AG10803 (cell line): ENCODE data around the gene FRAT2.
A peak's percentile ranks its signal among the peaks of the same experiment; 100 is the strongest.

Source experiments
- DNase-seq: peaks from one replicate; pipeline ENCODE4 v3.0.0; 2010; ENCODE audit warnings: low read depth
- H3K4me3 ChIP-seq: 2 replicates; pipeline ENCODE4 v1.5.1; 2011; ENCODE audit warnings: mild to moderate bottlenecking, low read length, control low read depth
- TF ChIP-seq, protein P1 (sequence below): conservative IDR thresholded peaks from 2 replicates; pipeline ENCODE4 v1.5.1; 2011; ENCODE audit warnings: mild to moderate bottlenecking, low read length, control low read depth, inconsistent platforms

The FRAT2 gene

DNA sequence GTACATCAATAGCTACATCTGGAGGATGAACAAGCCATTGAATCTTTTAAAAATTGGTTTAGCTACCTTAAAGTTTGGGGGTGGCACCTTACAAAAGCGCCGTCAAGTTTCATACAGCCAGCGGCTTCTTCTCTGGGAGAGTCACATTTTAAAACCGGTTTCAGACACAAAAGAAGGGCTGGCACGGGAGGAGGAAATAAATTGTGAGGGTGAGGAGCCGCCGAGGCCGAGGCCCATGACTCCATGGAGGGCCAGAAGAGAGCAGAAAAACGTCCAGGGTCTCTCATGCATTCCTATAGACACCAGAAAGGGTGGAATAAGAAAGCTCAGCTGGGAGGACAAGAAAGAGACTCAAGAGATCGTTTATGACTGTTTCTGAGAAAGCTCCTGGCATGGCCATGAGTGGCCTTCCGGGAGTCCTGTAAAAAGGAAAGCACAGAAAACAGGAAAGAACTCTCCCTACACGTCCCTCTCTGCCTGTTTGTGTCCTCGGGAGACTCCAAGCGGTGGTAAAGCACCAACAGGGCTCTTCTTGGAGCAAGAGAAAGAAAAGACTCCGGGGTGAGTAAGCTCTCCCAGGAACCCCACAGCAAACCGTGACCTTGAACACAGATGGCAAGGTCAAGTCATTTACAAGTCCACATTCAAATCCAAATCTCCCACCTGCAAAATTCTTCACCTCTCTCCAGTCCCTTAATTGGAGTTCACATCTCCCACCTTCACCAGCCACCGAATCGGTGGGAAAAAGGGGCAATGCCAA is 1.8 kb downstream of the FRAT2 start:
- TF ChIP-seq, protein P1, sequence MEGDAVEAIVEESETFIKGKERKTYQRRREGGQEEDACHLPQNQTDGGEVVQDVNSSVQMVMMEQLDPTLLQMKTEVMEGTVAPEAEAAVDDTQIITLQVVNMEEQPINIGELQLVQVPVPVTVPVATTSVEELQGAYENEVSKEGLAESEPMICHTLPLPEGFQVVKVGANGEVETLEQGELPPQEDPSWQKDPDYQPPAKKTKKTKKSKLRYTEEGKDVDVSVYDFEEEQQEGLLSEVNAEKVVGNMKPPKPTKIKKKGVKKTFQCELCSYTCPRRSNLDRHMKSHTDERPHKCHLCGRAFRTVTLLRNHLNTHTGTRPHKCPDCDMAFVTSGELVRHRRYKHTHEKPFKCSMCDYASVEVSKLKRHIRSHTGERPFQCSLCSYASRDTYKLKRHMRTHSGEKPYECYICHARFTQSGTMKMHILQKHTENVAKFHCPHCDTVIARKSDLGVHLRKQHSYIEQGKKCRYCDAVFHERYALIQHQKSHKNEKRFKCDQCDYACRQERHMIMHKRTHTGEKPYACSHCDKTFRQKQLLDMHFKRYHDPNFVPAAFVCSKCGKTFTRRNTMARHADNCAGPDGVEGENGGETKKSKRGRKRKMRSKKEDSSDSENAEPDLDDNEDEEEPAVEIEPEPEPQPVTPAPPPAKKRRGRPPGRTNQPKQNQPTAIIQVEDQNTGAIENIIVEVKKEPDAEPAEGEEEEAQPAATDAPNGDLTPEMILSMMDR = peak; percentile 61
- DNase-seq = peak; percentile 86
- H3K4me3 ChIP-seq = peak overlapping the region; percentile 73

DNA sequence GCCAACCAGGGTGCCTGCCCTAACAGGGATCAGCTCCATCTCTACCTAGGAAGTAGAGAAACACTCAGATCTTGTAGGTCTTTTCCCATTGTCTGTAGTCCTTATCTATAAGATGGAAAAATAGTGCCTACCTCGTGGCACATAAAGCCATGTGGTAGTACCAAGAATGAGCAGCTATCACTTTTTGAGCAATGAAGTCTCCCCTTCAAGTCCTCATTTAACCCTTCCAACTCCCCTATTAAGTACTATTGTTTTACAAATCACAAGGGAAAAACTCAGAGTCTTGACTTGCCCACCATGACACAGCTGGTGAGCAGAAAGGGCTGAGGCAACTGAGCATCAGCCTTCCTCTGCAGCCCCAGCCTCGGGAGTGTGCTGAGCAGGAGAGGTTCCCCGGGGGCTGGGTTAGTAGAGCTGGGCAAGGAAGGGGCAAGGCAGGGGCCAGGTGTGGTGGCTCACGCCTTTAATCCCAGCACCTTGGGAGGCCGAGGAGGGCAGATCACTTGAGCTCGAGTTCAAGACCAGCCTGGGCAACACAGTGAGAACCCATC is 3.3 kb downstream of the FRAT2 start:
- H3K4me3 ChIP-seq = no peak overlapping the region; the same call in 1 of the 2 replicates
- TF ChIP-seq, protein P1 = no peak
- no peak for DNase-seq

DNA sequence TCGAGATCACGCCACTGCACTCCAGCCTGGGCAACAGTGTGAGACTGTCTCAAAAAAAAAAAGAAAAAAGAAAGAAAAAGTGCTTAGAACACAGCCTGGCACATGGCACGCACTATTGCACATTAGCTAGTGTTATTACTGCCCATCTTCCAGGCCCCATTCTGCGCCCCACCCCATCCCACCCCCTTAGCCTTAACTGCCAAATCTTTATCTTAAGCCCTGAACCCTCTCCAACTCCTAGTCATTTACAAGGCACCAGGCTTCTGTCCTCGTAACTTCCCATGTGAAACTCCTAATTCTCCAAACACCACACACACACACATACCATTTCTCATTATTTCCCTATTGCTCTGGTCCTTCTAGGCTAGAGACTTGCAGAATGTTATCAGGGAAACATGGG is 4.8 kb downstream of the FRAT2 start:
- no peak overlapping the region for H3K4me3 ChIP-seq
- no peak for DNase-seq

DNA sequence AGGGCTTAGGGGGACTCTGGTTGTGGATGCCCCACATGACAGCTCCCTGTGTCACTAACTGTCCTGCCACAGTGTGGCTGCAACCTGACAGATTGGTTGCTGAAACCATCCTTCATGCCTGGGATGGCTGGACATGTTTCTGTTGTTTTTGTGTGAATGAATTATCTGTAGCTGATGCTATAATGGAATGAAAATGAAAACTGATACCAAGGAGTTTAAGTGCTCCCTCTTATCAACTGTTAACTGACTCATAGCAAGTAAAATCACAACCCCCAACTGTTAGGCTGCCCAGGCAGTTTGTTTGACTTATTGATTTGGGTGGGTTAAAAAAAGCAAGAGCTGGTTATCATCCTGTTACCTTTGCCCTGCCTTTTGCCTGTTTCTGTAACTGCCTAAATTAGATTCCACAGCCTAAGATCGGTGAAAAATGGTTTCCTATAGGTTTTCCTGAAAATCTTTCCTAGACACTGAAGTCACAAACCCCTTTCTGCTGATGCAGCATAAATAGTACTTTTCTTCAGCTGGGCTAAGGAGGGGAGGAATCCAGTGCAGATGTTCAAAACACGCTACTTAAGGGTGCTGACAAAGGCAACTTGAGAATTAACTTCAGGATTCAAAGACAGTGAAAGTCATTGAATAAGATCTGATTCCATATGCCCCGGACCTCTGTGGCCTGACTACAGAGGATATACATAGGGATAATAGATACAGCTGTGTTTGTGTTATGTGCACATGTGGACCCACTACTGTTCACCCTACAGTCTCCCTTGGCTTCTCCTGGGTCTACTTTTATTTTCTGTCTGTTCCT is 5.7 kb downstream of the FRAT2 start:
- TF ChIP-seq, protein P1 = no peak
- no peak for DNase-seq
- H3K4me3 ChIP-seq = no peak overlapping the region

More for the DNA sequence above, 4.8 kb downstream of the FRAT2 start:
- TF ChIP-seq, protein P1 = no peak

DNA sequence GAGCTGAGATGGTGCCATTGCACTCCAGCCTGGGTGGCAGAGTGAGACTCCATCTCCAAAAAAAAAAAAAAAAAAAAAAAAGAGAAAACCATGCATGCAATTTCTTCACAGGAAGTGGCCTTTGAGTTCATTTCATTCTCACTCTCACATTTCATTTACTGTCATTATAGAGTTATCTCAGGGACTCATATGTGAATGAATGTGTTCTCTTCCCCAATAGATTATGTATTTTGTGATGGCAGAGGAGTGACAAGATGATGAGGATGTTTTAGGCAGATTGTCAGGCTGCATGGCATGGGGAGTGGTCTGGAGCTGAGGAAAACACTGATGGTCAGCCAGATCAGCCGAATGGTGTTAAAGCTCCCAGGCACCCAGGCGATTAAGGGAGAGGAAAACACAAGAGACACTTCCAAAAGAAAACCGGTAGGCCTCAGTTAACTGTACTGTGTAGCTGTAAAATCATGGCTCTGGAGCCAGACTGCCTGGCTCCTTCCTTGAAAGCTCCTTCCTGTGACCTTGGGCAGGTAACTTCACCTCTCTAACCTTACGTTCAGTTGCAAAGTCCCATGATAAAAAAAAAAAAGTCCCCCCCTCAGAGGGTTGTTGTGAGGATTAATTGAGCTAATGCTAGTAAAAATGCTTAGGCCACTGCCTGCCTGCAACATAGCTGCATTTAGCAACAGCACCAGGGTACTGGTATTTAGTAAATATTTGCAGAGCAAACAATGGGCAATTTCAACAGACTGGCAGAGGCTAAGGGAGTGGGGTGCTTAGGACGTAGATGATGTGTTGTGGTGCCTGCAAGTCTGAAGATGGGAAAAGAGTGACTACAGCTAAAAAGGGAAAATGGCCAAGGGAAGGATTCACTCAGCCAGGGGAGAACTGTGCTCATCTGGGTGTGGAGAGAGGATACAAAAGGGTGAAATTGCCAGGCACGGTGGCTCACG is 6.9 kb downstream of the FRAT2 start:
- no peak for DNase-seq
- TF ChIP-seq, protein P1 = no peak
- no peak overlapping the region for H3K4me3 ChIP-seq

DNA sequence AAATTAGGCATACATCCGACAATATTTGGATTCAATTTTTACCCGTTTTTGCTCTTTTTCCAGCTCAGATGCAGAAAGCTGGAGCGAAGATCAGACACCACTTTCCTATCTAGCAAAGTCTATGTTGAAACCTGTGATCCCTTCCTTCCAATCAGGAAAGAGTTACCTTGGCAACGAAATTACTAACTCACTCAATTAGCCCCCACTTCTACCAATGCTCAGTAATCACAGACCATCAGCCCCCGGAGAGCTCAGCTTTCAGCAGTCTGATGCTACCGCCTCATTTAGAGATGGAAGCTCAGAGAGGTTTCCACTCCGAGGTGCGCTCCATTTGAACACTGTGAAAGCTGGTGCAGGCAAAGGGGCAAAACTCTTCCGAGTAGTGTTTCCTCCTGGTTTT is 8.8 kb downstream of the FRAT2 start:
- no peak overlapping the region for H3K4me3 ChIP-seq
- DNase-seq = no peak
- TF ChIP-seq, protein P1 = no peak
